ENCODE measurements around the gene ZNF665.

- TF ChIP-seq CTCF (IDR thresholded peaks at IDR 0.05) (no peak), POLR2A (IDR thresholded peaks at IDR 0.05; ENCODE audit: low read depth) (no peak), EP300 (IDR thresholded peaks at IDR 0.05) (no peak)
Measured at GRCh38 chr19:53157626-53158025, 35.5 kb downstream of the ZNF665 start.
